Ishikawa (cell line): Measurements from ENCODE around the gene DET1.

Source experiments
- CEBPB ChIP-seq: IDR thresholded peaks from 2 replicates; pipeline ENCODE4 v1.6.1; 2012
- CREB1 ChIP-seq: IDR thresholded peaks from 2 replicates; pipeline ENCODE4 v1.6.1; 2012; ENCODE audit warnings: low read depth
- EGR1 ChIP-seq: IDR thresholded peaks from 2 replicates; pipeline ENCODE4 v1.6.1; 2012
- EP300 ChIP-seq: IDR thresholded peaks from 2 replicates; pipeline ENCODE4 v1.6.1; 2012; ENCODE audit warnings: borderline replicate concordance
- FOXM1 ChIP-seq: IDR thresholded peaks from 2 replicates; pipeline ENCODE4 v1.6.1; 2012; ENCODE audit warnings: low read depth, borderline replicate concordance
- MAX ChIP-seq: IDR thresholded peaks from 2 replicates; pipeline ENCODE4 v1.6.1; 2012
- NFIC ChIP-seq: IDR thresholded peaks from 2 replicates; pipeline ENCODE4 v1.6.1; 2012
- RAD21 ChIP-seq: IDR thresholded peaks from 2 replicates; pipeline ENCODE4 v1.6.1; 2012; ENCODE audit warnings: low read depth
- REST ChIP-seq: IDR thresholded peaks from 2 replicates; pipeline ENCODE4 v1.6.1; 2012; ENCODE audit warnings: low read depth, mild to moderate bottlenecking
- TAF1 ChIP-seq: IDR thresholded peaks from 2 replicates; pipeline ENCODE4 v1.6.1; 2012; ENCODE audit warnings: low read depth, mild to moderate bottlenecking
- TCF12 ChIP-seq: IDR thresholded peaks from 2 replicates; pipeline ENCODE4 v1.6.1; 2012; ENCODE audit warnings: low read depth
- TEAD4 ChIP-seq: IDR thresholded peaks from 2 replicates; pipeline ENCODE4 v1.6.1; 2012
- USF1 ChIP-seq: IDR thresholded peaks from 2 replicates; pipeline ENCODE4 v1.6.1; 2012
- YY1 ChIP-seq: IDR thresholded peaks from 2 replicates; pipeline ENCODE4 v1.6.1; 2012; ENCODE audit warnings: low read depth
- ZBTB7A ChIP-seq: IDR thresholded peaks from 2 replicates; pipeline ENCODE4 v1.6.1; 2012; ENCODE audit warnings: low read depth

DET1 gene

DNA sequence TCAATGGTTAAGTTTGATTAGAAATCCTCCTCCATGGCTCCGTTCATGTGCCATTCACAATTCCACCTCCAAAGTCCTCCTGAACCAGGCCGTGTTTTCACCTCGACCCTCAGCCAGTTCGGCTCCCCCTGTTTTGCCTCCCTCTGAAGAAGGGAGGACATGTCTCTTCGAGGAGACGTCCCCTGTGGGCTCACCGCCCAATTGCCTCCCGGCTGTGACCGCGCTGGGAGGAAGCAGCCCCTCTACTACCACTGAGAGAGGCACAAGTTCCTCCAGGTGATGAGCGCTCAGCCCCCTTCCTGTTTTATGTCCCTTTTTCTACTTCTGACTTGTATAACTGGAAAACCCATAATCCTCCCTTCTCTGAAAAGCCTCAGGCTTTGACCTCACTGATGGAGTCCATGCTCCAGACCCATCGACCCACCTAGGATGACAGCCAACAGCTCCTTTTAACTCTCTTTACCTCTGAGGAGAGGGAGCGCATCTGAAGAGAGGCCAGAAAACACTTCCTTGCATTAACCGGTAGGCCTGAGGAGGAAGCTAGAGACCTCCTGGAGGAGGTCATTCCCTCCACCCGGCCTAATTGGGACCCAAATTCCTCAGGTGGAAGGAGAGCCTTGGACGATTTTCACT is 4.7 kb downstream of the DET1 start:
- TF ChIP-seq REST (no peak), USF1 (no peak), TEAD4 (no peak)

DNA sequence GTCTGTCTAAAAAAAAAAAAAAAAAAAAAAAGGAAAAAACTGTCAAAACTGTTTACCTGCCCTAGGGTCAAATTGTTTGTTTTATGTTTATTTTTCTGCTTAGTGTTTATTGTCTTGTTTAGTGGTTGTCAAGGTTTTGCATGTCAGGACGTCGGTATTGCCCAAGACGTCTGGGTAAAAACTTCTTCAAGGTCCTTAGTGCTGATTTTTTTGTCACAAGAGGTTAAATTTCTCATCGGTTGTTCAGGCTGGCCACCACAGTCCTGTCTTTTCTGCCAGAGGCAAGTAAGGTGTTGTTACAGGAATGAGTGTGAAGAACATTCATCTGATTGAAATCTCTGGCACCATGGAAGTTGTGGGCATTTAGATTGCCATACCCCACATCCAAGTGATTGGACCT is 7.0 kb downstream of the DET1 start:
- TF ChIP-seq MAX (no peak), TAF1 (no peak), ZBTB7A (no peak), CEBPB (no peak), NFIC (no peak), REST (no peak), EP300 (no peak), YY1 (no peak), TCF12 (no peak), TEAD4 (no peak), USF1 (no peak), CREB1 (no peak), EGR1 (no peak), RAD21 (no peak), FOXM1 (no peak)

GRCh38 chr15:88538972-88539371 is 7.5 kb downstream of the DET1 start:
- TF ChIP-seq CEBPB, result no peak
- no peak for TF ChIP-seq NFIC
- no peak for TF ChIP-seq EP300
- TF ChIP-seq MAX, result no peak
- TF ChIP-seq REST, result no peak
- TF ChIP-seq TAF1, result no peak
- TF ChIP-seq EGR1, result no peak
- TF ChIP-seq ZBTB7A, result no peak
- no peak for TF ChIP-seq USF1
- no peak for TF ChIP-seq FOXM1
- no peak for TF ChIP-seq TCF12
- no peak for TF ChIP-seq CREB1
- no peak for TF ChIP-seq YY1
- no peak for TF ChIP-seq TEAD4

GRCh38 chr15:88537591-88538317 is 8.7 kb downstream of the DET1 start:
- TF ChIP-seq EP300 (no peak), FOXM1 (no peak), ZBTB7A (no peak), YY1 (no peak), REST (no peak), RAD21 (no peak), USF1 (no peak), CREB1 (no peak), EGR1 (no peak), TAF1 (no peak), NFIC (no peak), MAX (no peak), TCF12 (no peak), TEAD4 (no peak), CEBPB (no peak)
